ENCODE measurements around the gene METAP2. TPM values are rescaled to one million over a fixed set of nuclear protein-coding genes. Genes with fewer than 3 reads are reported as not detected.

Gene METAP2
- polyA plus RNA-seq, 1 donor (not counting 4 experiments of a cell fraction or from before 2014, with no cell fraction given), result 103 TPM

DNA sequence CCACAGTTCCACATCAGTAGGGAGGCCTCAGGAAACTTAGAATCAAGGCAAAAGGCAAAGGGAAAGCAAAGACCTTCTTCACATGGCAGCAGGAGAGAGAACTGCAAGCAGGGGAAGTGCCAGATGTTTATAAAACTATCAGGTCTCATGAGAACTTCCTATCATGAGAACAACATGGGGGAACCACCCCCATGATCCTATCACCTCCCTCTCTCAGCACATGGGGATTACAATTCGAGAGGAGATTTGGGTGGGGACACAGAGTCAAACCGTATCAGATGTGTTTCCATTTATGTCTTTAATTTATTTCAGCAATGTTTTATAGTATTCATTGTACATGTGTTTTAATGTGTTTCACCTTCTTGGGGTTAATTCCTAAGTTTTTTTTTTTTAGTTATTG is 25.8 kb downstream of the METAP2 start:
- dilution Hi-C loops (cut with MboI; ENCODE audit: extremely low pct_ligation_motif_present, low sequenced_read_pairs), result no loop called here
- FAIRE-seq (no peak), DNase-seq (ENCODE audit: low read depth, low spot score) (no peak)
- Histone ChIP-seq H3K4me3 (ENCODE audit: control insufficient read depth in 2 of 3, extremely low read depth in 1 of 3, insufficient read depth in 2 of 3, low read depth in 1 of 3, low read length in 3 of 3) (no peak overlapping the region), H3K27ac (ENCODE audit: control insufficient read depth, insufficient read depth, low read length) (no peak overlapping the region), H3K9me1 (ENCODE audit: control insufficient read depth, extremely low read depth, insufficient read depth, low read length) (no peaks in the 10 kb centered on the region), H4K20me1 (ENCODE audit: control insufficient read depth, extremely low read depth, insufficient read depth, low read length) (peaks cover 2% of the 10 kb centered on the region), H3K9ac (ENCODE audit: control insufficient read depth, extremely low read depth, insufficient read depth, low read length) (no peak overlapping the region), H3K4me1 (ENCODE audit: control insufficient read depth, extremely low read depth, insufficient read depth, low read length) (no peaks in the 10 kb centered on the region), H3K9me3 (ENCODE audit: control insufficient read depth, low read depth, low read length) (no peaks in the 10 kb centered on the region), H3K27me3 (ENCODE audit: control insufficient read depth, extremely low read depth, insufficient read depth, low read length) (no peaks in the 10 kb centered on the region), H3K4me2 (ENCODE audit: control insufficient read depth, extremely low read depth, insufficient read depth, low read depth, low read length) (no peak overlapping the region), H3K36me3 (ENCODE audit: control insufficient read depth in 2 of 2, extremely low read depth in 1 of 2, insufficient read depth in 2 of 2, low read length in 2 of 2) (peaks cover 10 to 19% of the 10 kb centered on the region in 2 experiments), H2AFZ (ENCODE audit: control insufficient read depth, low read length) (no peak overlapping the region), H3K79me2 (ENCODE audit: control insufficient read depth, insufficient read depth, low read length) (peaks cover 12% of the 10 kb centered on the region)
- TF ChIP-seq, protein P1, sequence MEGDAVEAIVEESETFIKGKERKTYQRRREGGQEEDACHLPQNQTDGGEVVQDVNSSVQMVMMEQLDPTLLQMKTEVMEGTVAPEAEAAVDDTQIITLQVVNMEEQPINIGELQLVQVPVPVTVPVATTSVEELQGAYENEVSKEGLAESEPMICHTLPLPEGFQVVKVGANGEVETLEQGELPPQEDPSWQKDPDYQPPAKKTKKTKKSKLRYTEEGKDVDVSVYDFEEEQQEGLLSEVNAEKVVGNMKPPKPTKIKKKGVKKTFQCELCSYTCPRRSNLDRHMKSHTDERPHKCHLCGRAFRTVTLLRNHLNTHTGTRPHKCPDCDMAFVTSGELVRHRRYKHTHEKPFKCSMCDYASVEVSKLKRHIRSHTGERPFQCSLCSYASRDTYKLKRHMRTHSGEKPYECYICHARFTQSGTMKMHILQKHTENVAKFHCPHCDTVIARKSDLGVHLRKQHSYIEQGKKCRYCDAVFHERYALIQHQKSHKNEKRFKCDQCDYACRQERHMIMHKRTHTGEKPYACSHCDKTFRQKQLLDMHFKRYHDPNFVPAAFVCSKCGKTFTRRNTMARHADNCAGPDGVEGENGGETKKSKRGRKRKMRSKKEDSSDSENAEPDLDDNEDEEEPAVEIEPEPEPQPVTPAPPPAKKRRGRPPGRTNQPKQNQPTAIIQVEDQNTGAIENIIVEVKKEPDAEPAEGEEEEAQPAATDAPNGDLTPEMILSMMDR (optimal IDR thresholded peaks at IDR 0.05 in 1 of 3, IDR thresholded peaks at IDR 0.05 in 1 of 3, conservative IDR thresholded peaks at IDR 0.05 in 1 of 3; ENCODE audit: extremely low read depth in 1 of 3, insufficient read depth in 2 of 3, low read length in 3 of 3), result no peak
- no peak for TF ChIP-seq EZH2 (IDR thresholded peaks at IDR 0.05; ENCODE audit: low read length)

DNA sequence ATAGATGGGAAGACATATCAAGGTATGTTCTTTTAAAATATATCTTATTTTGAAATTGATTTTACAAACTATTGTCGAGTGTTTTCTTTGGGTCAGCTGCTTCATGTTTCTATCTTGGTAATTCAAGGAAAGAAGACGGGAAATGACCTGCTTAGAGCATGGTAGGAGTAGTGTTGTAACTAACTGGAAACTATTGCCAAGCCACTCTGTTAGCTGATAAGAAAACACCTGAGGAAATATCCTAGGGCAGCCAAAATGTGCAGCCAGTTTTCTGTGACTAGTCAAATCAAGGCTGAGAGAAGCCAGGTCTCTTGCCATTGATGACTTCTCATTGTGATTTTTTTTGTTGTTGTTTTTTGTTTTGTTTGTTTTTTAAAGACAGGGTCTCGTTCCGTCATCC is 30.2 kb downstream of the METAP2 start:
- H3K4me1 ChIP-seq (ENCODE audit: control insufficient read depth, extremely low read depth, insufficient read depth, low read length), result no peaks in the 10 kb centered on the region
- H3K4me3 ChIP-seq (ENCODE audit: control insufficient read depth in 2 of 3, extremely low read depth in 1 of 3, insufficient read depth in 2 of 3, low read depth in 1 of 3, low read length in 3 of 3), result no peak overlapping the region
- TF ChIP-seq, protein P1 (optimal IDR thresholded peaks at IDR 0.05 in 1 of 3, IDR thresholded peaks at IDR 0.05 in 1 of 3, conservative IDR thresholded peaks at IDR 0.05 in 1 of 3; ENCODE audit: extremely low read depth in 1 of 3, insufficient read depth in 2 of 3, low read length in 3 of 3), result no peak
- TF ChIP-seq EZH2 (IDR thresholded peaks at IDR 0.05; ENCODE audit: low read length), result no peak
- FAIRE-seq, result no peak
- peaks cover 14 to 21% of the 10 kb centered on the region in 2 experiments for H3K36me3 ChIP-seq (ENCODE audit: control insufficient read depth in 2 of 2, extremely low read depth in 1 of 2, insufficient read depth in 2 of 2, low read length in 2 of 2)
- H3K27me3 ChIP-seq (ENCODE audit: control insufficient read depth, extremely low read depth, insufficient read depth, low read length), result no peaks in the 10 kb centered on the region
- H2AFZ ChIP-seq (ENCODE audit: control insufficient read depth, low read length), result no peak overlapping the region
- peaks cover 2% of the 10 kb centered on the region for H4K20me1 ChIP-seq (ENCODE audit: control insufficient read depth, extremely low read depth, insufficient read depth, low read length)
- H3K9me3 ChIP-seq (ENCODE audit: control insufficient read depth, low read depth, low read length), result no peaks in the 10 kb centered on the region
- dilution Hi-C loops (cut with MboI; ENCODE audit: extremely low pct_ligation_motif_present, low sequenced_read_pairs), result no loop called here
- no peak overlapping the region for H3K9ac ChIP-seq (ENCODE audit: control insufficient read depth, extremely low read depth, insufficient read depth, low read length)
- no peaks in the 10 kb centered on the region for H3K9me1 ChIP-seq (ENCODE audit: control insufficient read depth, extremely low read depth, insufficient read depth, low read length)
- peaks cover 10% of the 10 kb centered on the region for H3K79me2 ChIP-seq (ENCODE audit: control insufficient read depth, insufficient read depth, low read length)
- no peak for DNase-seq (ENCODE audit: low read depth, low spot score)
- H3K4me2 ChIP-seq (ENCODE audit: control insufficient read depth, extremely low read depth, insufficient read depth, low read depth, low read length), result no peak overlapping the region
- no peak overlapping the region for H3K27ac ChIP-seq (ENCODE audit: control insufficient read depth, insufficient read depth, low read length)
